Stimulated activated CD4-positive, alpha-beta T cell treated with anti-CD3 and anti-CD28 coated beads, TNF-alpha, amount 100 ng/mL, for 24 hours (primary cell): ENCODE results near the gene ZC3H7A.

ENCODE experiments used
- DNase-seq, 3 experiments: peaks; one replicate each; pipeline ENCODE4 v3.0.0-alpha.2; 2020; ENCODE audit warnings: low read depth in 3 of 3

Gene ZC3H7A

DNA sequence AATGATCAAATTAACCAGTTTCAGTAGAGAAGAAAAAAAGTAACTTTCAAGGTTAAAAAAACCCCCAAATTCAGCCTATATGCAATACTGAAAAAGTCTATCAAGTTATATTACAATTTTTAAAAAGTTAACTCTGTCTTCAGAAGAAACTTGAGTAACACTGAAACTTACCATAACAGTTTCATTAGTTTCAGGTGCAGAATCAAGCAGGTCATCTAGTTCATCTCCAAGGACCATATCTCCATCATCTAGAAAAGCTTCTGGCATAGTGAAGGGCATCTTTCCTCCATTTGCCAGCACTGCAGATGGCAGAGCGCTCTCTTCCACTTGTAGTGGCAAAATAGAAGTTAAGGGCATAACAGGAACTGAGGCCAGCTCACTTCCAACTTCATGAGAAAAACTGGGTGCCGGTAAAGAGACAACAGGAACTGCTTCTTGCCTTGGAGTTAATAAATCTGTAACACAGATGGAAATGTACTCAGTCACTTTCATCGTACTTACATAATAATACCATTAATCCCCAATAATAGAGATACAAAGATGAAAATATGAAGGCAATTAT, 22.9 kb downstream of the ZC3H7A start:
- no peak for DNase-seq

DNA sequence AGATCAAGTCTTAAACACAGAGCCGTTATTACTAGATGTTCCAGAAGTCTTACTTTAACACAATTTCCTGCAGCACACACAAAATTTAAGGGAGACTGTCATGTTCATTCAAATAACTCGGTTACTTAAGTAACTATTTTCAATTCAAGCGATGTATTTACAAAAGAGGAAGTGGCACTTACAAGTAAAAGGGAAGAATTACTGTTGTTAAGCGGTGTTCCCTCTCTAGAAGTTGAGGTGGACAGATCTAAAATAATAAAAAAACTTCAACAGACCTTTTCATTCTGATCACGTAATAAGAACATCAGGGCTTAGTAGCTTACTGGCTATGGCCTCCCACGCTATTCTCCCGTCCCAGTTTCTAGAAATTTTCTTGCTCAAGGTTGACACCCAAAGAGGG, 28.2 kb downstream of the ZC3H7A start:
- no peak for DNase-seq

DNA sequence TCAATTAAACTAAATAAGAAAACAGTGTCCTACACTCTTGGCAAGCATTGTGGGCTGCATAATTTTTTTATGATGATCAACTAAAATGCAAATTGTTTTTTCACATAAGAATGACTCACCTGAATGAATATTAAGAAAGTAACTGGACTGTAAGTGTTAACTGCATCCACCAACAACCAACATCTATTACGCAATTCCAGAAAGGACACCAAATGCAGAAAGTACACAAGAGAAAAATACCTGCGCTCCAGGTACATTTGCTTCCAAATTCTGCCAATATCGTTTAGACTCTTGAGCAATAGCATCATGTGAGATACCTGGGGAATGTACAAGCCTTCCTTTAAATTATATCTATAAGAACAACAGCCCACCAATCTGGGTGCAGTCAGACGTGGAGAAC, 34.6 kb downstream of the ZC3H7A start:
- no peak for DNase-seq

DNA sequence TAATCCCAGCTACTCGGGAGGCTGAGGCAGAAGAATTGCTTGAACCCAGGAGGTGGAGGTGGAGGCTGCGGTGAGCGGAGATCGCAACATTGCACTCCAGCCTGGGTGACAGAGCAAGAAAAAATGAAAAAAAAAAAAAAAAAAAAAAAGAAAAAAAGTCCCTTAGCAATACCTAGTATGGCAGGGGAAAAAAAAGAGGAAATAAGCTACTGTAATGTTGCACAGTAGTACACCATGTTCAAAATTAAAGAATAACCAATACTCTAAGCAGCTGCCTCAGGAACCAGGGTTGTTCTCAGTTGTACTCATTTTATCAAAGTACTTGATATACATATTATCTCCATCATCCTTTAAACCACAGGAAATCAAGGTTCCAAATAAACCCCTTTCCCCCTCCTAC, 37.1 kb downstream of the ZC3H7A start:
- DNase-seq: no peak

GRCh38 chr16:11759163-11759834, 37.8 kb downstream of the ZC3H7A start:
- no peak for DNase-seq

DNA sequence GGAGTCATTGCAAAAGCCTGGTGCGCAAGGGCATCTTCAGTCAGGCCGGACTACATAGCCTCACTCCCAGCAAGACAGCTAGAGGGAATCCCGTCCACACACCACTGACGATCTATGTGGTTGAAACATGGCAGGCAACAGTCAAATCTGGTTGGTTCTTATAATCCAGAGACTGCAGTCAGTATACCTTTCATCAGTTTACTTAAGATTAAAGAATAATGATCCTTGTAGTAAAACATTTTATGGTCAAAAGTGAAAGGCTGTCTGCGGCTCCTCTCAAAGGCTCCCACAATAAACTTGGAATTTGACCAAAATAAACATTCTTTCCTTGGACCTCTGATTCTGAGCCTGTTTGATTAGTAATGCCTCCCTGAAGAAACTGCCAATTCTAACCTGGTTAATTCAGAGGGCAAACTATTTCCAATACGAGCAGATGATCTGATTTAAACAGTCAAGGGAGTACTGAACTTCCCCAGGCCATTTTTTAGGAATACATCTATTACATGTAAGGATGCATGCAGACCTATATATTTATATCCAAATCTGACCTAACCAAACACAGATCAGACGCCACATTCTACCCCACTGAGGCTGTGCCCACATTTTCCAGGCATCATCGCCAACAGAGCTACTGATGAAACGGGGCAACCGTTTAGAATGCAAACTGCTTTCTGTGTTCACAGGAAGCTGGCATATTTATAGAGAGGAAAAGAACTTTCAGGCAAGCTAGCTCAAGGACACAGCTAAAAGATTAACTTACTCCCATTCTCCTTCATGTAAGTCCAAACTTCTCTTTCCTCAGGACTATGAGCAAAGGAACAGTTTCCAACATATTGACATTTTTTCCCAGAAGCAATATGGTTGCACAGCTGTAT, 39.1 kb downstream of the ZC3H7A start:
- no peak for DNase-seq

- no peak for DNase-seq
These were observed 40.8 kb downstream of the ZC3H7A start for GRCh38 chr16:11756248-11756647.

DNA sequence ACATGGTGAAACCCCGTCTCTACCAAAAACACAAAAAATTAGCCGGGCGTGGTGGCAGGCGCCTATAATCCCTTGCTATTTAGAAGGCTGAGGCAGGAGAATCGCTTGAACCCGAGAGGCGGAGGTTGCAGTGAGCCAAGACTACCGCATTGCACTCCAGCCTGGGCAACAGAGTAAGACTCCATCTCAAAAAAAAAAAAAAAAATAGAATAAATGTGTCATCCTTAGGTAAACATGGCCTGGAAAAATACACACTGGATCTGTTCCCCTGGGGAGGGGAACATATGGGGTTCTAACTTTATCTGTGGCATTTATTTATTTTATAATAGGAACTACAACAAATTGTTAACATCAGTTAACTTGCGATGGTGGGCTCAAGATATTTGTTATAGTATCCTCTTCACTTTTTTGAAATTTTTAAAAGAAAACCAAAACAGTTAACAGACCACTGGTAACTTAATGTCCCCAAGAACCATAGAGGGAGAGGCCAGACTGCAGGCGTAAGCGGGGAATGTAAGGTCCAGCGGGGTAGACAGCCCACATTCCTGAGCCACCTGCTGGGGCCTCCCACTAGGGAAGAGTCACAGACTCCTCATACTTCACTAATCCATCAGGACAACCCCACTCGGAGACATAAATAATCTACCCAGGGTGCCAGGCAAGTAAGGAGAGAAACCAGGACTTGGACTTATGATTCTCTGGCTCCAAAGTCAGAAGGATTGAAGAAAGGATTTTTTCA, 41.9 kb downstream of the ZC3H7A start:
- no peak for DNase-seq

- DNase-seq: no peak
These were observed 44.2 kb downstream of the ZC3H7A start for GRCh38 chr16:11752856-11753255.

- no peak for DNase-seq
These were observed 47.0 kb downstream of the ZC3H7A start for GRCh38 chr16:11750056-11750455.

- no peak for DNase-seq
These were observed 48.4 kb downstream of the ZC3H7A start for GRCh38 chr16:11748404-11749254.

DNA sequence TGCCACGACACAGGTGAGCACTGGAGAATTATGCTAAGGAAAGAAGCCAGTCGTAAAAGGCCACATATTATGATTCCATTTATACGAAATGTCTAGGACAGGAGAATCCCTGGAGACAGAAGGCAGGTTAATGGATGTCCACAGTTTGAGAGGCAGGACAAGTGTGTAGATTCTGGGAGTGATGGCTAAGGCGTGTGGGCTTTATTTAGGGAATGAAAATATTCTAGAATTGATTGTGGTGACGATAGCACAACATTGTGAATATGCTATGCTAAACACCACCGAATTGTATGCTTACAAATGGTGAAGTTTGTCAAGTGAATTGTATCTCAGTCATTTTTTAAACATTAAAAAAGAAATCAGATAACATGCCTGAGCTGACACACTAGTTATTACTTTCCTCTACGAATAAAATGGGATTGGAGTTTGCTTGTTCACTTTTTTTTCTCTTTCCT, 49.1 kb downstream of the ZC3H7A start:
- DNase-seq: no peak

DNA sequence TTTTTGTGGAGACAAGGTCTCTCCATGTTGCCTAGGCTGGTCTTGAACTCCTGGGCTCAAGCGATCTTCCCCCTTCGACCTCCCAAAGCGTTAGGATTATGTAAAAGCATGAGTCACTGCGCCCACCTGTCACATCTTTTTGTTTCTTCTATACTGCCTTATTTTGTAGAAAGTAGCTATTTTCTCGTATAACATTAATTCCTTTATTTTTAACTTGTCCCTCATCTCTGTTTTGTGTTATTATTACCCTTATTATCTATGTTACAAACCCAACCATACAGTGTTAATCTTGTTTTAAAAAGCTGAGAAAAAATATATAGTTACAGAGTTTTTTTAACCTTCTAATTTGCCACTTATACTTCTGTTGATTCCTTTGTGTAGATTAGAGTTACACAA, 53.0 kb downstream of the ZC3H7A start:
- no peak for DNase-seq

- peak in 1 of 3 experiments; percentile 18 for DNase-seq
These were observed 53.6 kb downstream of the ZC3H7A start for GRCh38 chr16:11743308-11744074.

DNA sequence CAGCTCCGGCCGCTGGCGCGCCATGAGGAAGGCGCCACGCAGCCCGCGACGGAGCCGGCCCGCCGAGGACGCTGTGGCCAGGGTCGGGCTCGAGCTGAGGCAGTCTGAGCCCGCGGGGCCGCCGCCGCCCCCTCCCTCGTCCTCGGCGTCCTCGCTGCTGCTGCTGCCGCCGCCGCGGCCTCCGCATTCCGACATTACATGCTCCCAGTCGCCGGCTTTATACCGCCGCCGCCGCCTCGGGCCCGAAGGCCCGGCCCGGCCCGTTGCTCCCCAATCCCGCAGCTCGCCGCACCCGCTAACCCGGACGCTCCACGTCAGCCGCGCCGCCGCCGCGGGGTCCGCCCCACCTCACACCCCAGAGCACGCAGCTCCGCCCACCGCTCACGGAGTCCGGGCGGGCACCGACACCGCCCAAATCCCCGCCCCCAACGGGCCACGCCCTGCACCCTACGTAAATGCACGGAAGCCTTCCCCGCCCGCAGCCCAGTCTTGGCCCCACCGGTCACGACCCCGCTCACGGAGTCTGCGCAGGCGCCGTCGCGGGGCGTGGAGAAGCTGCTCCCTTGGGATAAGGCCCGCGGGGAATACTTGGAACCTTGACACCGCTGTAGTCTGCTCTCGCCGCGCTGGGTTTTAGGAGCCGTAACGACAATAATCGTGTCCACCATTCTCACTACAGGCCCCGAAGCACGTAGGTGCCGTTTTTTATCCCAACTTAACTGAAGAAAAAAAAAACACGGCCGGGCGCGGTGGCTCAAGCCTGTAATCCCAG, 54.3 kb downstream of the ZC3H7A start, which contains the start of gene TXNDC11:
Gene TXNDC11, minus strand, starts transcription at position 322 of the 772 bp plus-strand sequence. Its CDS starts 127 bp downstream, at position 195.
- peak; percentile 99 to 100 (median 99) for DNase-seq

DNA sequence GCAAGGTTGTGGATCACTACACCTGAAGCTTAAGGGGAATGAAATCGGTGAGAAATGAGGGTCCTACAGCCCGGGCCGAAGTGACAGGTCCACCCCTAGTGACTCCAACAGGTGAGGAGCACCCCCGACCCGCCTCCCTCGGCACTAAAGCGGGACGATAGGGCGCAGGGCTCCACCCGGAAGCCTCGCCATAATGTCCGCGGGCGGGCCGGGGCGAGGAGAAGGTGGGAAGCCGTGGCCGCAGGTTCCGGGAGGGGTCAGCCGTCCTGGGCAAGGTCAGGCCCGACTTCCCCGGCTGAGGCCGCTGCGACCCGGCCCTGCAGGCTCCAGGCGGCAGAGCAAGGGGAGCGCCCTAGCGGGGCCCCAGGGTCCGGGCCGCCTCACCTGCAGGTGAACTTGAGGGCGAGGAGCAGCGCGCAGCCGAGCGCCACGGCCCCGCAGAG, 54.9 kb downstream of the ZC3H7A start:
- peak in 1 of 3 experiments; percentile 44 for DNase-seq

DNA sequence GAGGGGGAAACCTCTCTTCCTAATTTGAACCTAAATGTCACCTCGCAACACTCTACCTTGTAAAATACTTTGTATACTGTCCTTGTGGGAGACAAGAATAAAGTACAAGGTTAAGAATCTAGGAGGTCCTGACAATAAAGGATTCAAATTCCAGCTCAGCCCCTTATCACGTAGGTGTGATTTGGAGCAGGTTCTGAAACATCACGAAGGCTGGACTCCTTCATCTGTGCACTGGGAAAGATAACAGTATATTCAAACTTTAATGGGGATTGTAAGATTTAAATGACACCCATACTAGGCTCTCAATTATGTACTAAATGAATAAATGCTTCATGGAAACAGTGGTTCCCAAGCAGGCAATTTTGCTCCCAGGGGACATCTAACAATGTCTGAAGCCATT, 56.5 kb downstream of the ZC3H7A start:
- no peak for DNase-seq

GRCh38 chr16:11738742-11739544, 58.1 kb downstream of the ZC3H7A start:
- no peak for DNase-seq
